Measurements from ENCODE around the gene PRR11.
"Not testable (repeated sequence)": the region's sequence is repeated elsewhere in the genome, so short reads cannot be mapped to it uniquely, and the experiment has no call there.

Gene PRR11

GRCh38 chr17:59220328-59221158 is 65.0 kb downstream of the PRR11 start, which contains the start of gene GDPD1:
TSS of gene GDPD1 (plus strand) at chr17:59220511. CDS start at chr17:59220610, 99 bp downstream.
- peak; percentile 96 for DNase-seq

DNA sequence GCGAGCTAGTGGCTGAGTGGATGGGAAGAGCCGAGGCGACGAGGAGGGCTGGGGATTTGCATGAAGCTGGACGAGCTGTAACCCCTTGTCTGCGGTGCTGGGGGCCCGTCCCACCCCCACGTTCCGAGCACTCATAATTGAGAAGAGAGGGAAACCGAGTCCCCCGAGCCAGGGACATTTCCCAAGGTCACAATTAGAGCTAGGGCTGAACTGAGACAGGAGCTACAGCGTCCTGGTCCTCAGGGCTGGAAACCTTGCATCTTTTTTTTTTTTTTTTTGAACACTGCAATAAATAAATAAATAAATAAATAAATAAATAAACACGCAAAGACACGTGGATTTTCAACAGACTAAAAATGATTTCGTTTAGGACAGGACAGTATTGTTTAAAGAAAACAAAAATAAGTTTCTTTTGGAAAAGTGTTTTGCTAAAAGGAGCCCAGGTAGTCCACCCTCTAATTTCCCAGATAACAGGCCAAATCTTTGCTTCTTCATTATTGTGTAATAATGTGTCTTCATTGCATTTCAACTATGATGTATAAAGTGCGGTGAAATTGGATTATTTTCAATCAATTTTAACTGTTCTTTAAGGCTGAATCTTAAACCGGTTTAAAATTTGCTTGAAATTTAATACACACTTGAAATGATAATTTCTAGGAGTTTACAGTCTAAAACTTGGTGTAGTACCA is 65.8 kb downstream of the PRR11 start:
- DNase-seq = no peak

GRCh38 chr17:59223813-59224212 is 68.3 kb downstream of the PRR11 start:
- DNase-seq = no peak

DNA sequence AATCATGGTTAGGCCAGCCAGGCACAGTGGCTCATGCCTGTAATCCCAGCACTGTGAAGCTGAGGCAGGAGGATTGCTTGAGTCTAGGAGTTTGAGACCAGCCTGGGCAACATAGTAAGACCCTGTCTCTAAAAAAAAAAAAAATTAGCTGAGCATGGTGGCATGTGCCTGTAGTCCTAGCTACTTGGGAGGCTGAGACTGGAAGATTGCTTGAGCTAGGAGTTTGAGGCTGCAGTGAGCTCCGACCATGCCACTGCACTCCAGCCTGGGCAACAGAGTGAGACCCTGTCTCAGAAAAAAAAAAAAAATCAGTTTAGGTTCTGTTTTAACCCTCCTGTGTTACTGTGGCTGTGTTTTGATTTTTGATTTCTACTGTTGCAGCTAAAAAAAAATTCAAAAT is 73.0 kb downstream of the PRR11 start:
- DNase-seq = not testable (repeated sequence)

DNA sequence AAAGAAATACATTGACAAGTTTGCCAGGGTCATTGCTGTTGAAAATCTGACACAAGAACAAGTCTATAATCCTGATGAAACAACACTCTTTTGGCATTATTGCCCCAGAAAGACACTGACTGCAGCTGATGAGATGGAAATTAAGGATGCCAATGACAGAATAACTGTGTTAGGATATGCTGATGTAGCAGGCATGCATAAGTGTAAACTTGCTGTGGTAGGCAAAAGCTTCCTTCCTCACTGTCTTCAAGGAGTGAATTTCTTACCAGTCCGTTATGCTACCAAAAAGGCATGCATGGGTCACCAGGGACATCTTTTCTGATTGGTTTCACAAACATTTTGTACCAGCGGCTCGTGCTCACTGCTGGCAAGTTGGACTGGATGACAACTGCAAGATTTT is 75.2 kb downstream of the PRR11 start:
- DNase-seq = no peak

GRCh38 chr17:59234631-59235030 is 79.1 kb downstream of the PRR11 start:
- DNase-seq = no peak

- no peak for DNase-seq
These were observed 83.4 kb downstream of the PRR11 start for GRCh38 chr17:59238906-59239305.

DNA sequence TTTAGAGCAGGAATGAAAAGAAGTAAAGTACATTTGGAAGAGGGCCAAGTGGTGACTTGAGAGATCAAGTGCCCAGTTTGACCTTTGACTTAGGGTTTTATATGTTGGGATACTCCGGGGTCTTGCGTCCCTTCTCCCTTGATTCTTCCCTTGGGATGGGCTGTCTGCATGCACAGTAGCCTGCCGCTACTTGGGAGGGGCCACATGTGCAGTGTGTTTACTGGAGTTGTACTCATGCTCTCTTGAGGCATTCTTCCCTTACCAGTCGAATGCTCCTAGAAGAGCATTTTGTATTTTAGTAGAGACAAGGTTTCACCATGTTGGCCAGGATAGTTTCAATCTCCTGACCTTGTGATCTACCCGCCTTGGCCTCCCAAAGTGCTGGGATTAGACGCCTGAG is 88.5 kb downstream of the PRR11 start:
- no peak for DNase-seq

Measured in CD4-positive, alpha-beta T cell treated with Interleukin-21 for 1 hour (primary cell).